GM18526 (cell line): ENCODE measurements around the gene RYR1.

ENCODE experiments used
- POLR2A ChIP-seq: IDR thresholded peaks from 3 replicates; pipeline ENCODE4 v1.6.1; 2011; ENCODE audit not compliant: insufficient read length; ENCODE audit errors: extremely low read depth

RYR1 gene

GRCh38 chr19:38524369-38524768 is 90.9 kb downstream of the RYR1 start:
- TF ChIP-seq POLR2A, result no peak

DNA sequence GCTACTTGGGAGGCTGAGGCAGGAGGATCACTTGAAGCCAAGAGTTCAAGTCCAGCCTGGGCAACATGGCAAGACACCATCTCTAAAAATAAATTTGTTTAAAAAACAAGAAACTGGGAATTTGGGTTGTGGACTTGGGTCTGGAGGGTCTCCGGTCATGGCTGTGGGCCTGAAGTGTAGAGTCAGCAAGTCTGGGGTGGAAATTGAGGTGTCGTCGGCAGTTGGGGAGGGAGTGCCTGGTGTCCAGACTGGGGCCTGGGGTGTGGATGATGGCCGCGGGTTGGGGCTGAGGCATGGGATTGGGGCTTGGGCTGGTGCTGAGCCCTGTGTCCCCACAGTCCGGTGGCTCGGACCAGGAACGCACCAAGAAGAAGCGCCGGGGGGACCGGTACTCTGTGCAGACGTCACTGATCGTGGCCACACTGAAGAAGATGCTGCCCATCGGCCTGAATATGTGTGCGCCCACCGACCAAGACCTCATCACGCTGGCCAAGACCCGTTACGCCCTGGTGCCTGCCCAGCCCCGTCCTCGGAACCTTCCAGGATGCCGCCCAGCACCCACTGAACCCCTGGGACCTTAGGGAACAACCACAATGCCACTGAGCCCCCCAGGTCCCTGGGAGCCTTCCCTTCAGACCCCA is 91.6 kb downstream of the RYR1 start:
- TF ChIP-seq POLR2A, result no peak

GRCh38 chr19:38526430-38526829 is 92.9 kb downstream of the RYR1 start:
- no peak for TF ChIP-seq POLR2A

GRCh38 chr19:38527466-38528136 is 94.1 kb downstream of the RYR1 start:
- TF ChIP-seq POLR2A, result no peak

DNA sequence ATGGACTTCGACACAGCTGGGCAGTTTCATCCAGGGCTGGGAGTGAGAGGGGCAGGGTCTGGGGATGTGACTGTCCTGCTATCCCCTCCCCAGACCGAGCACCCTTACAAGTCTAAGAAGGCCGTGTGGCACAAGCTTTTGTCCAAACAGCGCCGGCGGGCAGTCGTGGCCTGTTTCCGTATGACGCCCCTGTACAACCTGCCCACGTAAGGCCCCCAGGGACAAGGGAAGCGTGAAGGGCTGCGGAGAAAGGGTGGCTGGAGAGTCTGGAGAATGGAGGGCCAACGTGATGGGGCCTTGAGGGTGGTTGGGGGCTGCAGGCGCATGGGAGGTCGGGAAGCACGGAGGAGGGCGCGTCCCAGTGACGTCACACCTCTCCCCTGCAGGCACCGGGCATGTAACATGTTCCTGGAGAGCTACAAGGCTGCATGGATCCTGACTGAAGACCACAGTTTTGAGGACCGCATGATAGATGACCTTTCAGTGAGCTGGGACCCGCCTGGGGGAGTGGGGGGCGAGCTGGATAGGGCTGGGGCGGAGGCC is 94.8 kb downstream of the RYR1 start:
- TF ChIP-seq POLR2A, result no peak

DNA sequence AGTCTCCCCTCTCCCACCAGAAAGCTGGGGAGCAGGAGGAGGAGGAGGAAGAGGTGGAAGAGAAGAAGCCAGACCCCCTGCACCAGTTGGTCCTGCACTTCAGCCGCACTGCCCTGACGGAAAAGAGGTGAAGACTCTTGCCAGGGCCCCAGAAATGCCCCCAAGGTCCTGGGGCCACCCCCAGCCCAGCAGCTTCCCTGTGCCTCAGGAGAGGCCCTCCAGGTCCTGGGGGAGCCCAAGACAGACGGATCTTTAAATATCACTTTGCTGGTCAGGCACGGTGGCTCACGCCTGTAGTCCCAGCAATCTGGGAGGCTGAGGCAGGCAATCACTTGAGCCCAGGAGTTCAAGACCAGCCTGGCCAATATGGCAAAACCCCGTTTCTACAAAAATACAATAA is 95.4 kb downstream of the RYR1 start:
- no peak for TF ChIP-seq POLR2A

DNA sequence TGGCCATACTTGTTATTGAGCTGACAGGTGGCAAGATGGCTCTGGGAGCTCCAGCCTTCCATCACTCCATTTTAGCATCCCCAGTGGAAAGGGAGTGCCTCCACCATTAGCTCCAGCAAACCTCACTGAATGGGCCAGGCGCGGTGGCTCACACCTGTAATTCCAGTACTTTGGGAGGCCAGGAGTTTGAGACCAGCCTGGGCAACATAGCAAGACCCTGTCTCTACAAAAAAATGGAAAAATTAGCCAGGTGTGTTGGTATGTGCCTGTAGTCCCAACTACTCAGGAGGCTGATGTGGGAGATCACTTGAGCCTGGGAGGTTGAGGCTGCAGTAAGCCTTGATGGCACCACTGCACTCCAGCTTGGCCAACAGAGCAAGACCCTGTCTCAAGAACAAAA is 98.0 kb downstream of the RYR1 start:
- TF ChIP-seq POLR2A, result no peak

DNA sequence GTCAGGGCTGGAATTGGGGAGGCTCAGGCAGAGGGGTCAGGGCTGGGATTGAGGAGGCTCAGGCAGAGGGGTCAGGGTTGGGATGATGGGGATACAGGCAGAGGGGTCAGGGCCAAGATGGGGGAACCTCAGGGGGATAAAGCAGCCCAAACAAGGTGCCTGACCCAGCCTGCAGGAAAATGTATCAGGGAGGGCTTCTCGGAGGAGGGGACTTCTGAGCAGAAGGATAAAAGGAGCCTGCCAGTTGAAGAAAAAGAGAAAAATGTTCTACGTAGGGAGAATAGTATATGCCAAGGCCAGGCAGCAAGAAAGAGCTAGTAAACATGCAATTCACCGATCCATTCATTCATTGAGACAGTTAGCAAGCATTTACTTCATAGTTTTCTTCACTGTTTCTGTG is 99.4 kb downstream of the RYR1 start:
- TF ChIP-seq POLR2A, result no peak

GRCh38 chr19:38534574-38534973 is 101.1 kb downstream of the RYR1 start:
- TF ChIP-seq POLR2A, result no peak

DNA sequence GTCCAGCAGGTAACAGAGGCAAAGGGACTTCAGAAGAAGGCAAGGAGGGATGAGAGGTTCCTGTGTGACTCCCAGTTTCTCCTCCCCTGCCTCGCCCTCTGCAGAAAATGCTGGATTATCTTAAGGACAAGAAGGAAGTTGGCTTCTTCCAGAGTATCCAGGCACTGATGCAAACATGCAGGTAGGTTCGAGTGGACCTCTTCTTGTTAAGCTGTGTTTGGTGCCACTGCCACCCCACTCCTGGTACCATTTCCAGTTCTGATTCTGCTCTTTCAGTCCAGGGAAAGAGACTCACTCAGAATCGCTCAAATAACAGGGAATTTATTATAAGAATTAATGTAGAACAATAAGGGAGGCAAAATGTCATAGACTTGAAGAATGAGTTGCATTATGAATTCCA is 101.7 kb downstream of the RYR1 start:
- no peak for TF ChIP-seq POLR2A

- no peak for TF ChIP-seq POLR2A
Observed at GRCh38 chr19:38537071-38537936, 103.8 kb downstream of the RYR1 start.

DNA sequence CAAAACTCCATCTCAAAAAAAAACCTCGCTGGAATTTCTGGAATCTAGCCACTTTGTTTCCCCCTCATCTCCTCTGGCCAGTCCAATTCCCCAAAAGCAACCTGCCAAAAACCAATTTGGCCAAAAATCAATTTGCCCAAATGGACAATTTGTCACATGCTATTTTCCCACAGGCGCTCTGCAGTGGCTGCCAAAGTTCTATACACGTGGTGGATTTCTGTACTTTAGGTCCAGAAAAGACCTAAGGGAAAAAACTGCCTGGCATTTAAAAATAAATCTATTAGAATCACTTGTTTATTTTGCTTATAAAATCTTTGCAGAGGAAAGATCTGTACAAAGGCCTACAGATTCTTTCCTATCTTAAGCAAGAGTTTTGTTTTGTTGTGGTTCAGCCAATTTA is 104.9 kb downstream of the RYR1 start:
- TF ChIP-seq POLR2A, result no peak

DNA sequence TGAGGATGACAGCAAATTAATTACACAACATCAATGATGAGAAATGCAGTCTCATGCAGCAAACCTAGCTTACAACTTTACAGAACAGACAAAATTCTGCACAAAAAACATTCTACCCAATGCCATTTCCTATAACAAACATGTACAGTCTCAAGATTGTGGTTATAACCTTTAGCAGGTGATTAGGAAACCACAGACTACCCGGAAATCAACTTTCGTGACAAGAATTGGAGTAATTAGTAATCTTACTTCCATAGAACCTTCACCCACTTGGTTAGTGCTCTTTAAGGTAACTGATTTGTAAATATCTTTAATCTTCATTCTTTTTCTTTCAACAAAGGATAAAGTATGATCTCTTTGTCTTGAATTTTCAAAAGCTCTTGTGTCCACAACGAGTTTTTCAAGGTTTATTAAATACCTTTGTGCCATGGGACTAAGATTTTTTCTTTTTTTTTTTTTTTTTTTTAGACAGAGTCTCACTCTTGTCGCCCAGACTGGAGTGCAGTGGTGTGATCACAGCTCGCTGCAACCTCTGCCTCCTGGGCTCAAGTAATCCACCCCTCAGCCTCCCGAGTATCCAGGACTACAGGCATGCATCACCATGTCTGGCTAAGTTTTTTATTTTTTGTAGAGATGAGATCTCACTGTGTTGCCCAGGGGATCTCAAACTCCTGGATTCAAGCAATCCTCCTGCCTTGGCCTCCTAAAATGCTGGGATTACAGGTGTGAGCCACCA is 105.5 kb downstream of the RYR1 start:
- no peak for TF ChIP-seq POLR2A

- no peak for TF ChIP-seq POLR2A
Observed at GRCh38 chr19:38539751-38540150, 106.3 kb downstream of the RYR1 start.

GRCh38 chr19:38542040-38542439 is 108.5 kb downstream of the RYR1 start:
- no peak for TF ChIP-seq POLR2A
